ENCODE measurements around the gene STK38L. TPM values are rescaled to one million over a fixed set of nuclear protein-coding genes. Genes with fewer than 3 reads are reported as not detected.

Gene STK38L
- total RNA-seq (10 to 100 TPM; 13.5 to 19.6 (median 18.3) TPM), total RNA-seq (18.8 to 59.7 (median 33.5) reads per million in 29 experiments)
- total RNA-seq (2013), result 15.5 TPM

GRCh38 chr12:27243804-27244688 lies at the start of gene STK38L:
Gene STK38L, plus strand, starts transcription at chr12:27244286. Its CDS starts 53,435 bp downstream, at chr12:27297721.
- POLR2A ChIA-PET, result no interaction called here

GRCh38 chr12:27194644-27195043 lies 49.4 kb upstream of the STK38L start:
- H3K4me3 Mint-ChIP-seq, result no peak overlapping the region
- no peaks in the 10 kb centered on the region for H3K36me3 Mint-ChIP-seq
- ATAC-seq (replicated peaks in 1 of 4) (no peak), DNase-seq (no peak)
- ChIA-PET POLR2A (no interaction called here), CTCF (no interaction called here)
- WGBS (ENCODE audit: insufficient coverage), result 90% methylated on average over 2 of the region's 2 CpGs
- H3K27me3 Mint-ChIP-seq, result peaks cover 0 to 1% of the 10 kb centered on the region in 2 donors
- H3K36me3 ChIP-seq (ENCODE audit: control insufficient read depth in 2 of 2, extremely low read depth in 1 of 2, insufficient read depth in 1 of 2, low read length in 1 of 2), result no peaks in the 10 kb centered on the region
- no peaks in the 10 kb centered on the region for H3K4me1 ChIP-seq (ENCODE audit: control insufficient read depth in 1 of 2, extremely low read depth in 1 of 2, insufficient read depth in 2 of 2, low read length in 2 of 2)
- H3K27ac Mint-ChIP-seq, result no peak overlapping the region
- H3K4me1 Mint-ChIP-seq, result no peaks in the 10 kb centered on the region
- no peak overlapping the region for H3K4me3 ChIP-seq (ENCODE audit: control insufficient read depth in 1 of 2, extremely low read depth in 1 of 2, low read length in 1 of 2)
- no peak overlapping the region for H3K27ac ChIP-seq (ENCODE audit: low read length)
- no peaks in the 10 kb centered on the region for H3K9me3 ChIP-seq
- no peaks in the 10 kb centered on the region for H3K27me3 ChIP-seq (replicated peaks in 1 of 2; ENCODE audit: control insufficient read depth in 2 of 2, extremely low read depth in 1 of 2, insufficient read depth in 2 of 2, low read length in 1 of 2)
- H3K9me3 Mint-ChIP-seq, result no peaks in the 10 kb centered on the region

More at GRCh38 chr12:27243804-27244688, at the start of gene STK38L:
- Histone ChIP-seq H3K27me3 (replicated peaks in 1 of 2; ENCODE audit: control insufficient read depth in 2 of 2, extremely low read depth in 1 of 2, insufficient read depth in 2 of 2, low read length in 1 of 2) (no peaks in the 10 kb centered on the region), H3K36me3 (ENCODE audit: control insufficient read depth in 2 of 2, extremely low read depth in 1 of 2, insufficient read depth in 1 of 2, low read length in 1 of 2) (no peaks in the 10 kb centered on the region), H3K4me1 (ENCODE audit: control insufficient read depth in 1 of 2, extremely low read depth in 1 of 2, insufficient read depth in 2 of 2, low read length in 2 of 2) (peaks cover 8 to 12% of the 10 kb centered on the region in 2 experiments), H3K4me3 (ENCODE audit: control insufficient read depth in 1 of 2, extremely low read depth in 1 of 2, low read length in 1 of 2) (peak within 1 kb of the TSS; percentile 87 to 97), H3K9me3 (no peaks in the 10 kb centered on the region), H3K27ac (ENCODE audit: low read length) (peak within 1 kb of the TSS; percentile 90)
- Mint-ChIP-seq H3K4me3 (peak within 1 kb of the TSS; percentile 96 to 99 (median 98)), H3K9me3 (no peaks in the 10 kb centered on the region), H3K27me3 (no peaks in the 10 kb centered on the region), H3K36me3 (peaks cover 4% of the 10 kb centered on the region), H3K27ac (peak within 1 kb of the TSS; percentile 92 to 94), H3K4me1 (peaks cover 45 to 56% (median 50%) of the 10 kb centered on the region in 3 donors)
- CTCF ChIA-PET, result interaction anchor here (0.6 to 1.8 kb wide), 3 partner anchors 63 to 456 kb away, joined by 4 to 11 read pairs (median 5); no protein-coding TSS in a partner anchor
- WGBS (ENCODE audit: insufficient coverage), result 3% methylated on average over 60 of the region's 69 CpGs
- ATAC-seq (replicated peaks in 1 of 4) (peak; percentile 94 to 98 (median 96)), DNase-seq (peak; percentile 92 to 99 (median 95))

GRCh38 chr12:27198036-27198435 lies 46.0 kb upstream of the STK38L start:
- H3K4me1 ChIP-seq (ENCODE audit: control insufficient read depth in 1 of 2, extremely low read depth in 1 of 2, insufficient read depth in 2 of 2, low read length in 2 of 2), result no peaks in the 10 kb centered on the region
- 93% methylated on average over 3 of the region's 3 CpGs for WGBS (ENCODE audit: insufficient coverage)
- H3K9me3 Mint-ChIP-seq, result no peaks in the 10 kb centered on the region
- H3K27me3 ChIP-seq (replicated peaks in 1 of 2; ENCODE audit: control insufficient read depth in 2 of 2, extremely low read depth in 1 of 2, insufficient read depth in 2 of 2, low read length in 1 of 2), result no peaks in the 10 kb centered on the region
- POLR2A ChIA-PET, result no interaction called here
- DNase-seq (no peak), ATAC-seq (replicated peaks in 1 of 4) (no peak)
- H3K4me1 Mint-ChIP-seq, result no peaks in the 10 kb centered on the region
- H3K4me3 ChIP-seq (ENCODE audit: control insufficient read depth in 1 of 2, extremely low read depth in 1 of 2, low read length in 1 of 2), result no peak overlapping the region
- no peaks in the 10 kb centered on the region for H3K9me3 ChIP-seq
- no peaks in the 10 kb centered on the region for H3K27me3 Mint-ChIP-seq
- no peak overlapping the region for H3K27ac ChIP-seq (ENCODE audit: low read length)
- no peak overlapping the region for H3K27ac Mint-ChIP-seq
- CTCF ChIA-PET, result no interaction called here
- H3K36me3 ChIP-seq (ENCODE audit: control insufficient read depth in 2 of 2, extremely low read depth in 1 of 2, insufficient read depth in 1 of 2, low read length in 1 of 2), result no peaks in the 10 kb centered on the region
- no peak overlapping the region for H3K4me3 Mint-ChIP-seq
- no peaks in the 10 kb centered on the region for H3K36me3 Mint-ChIP-seq

- POLR2A ChIA-PET, result no interaction called here
- H3K27ac ChIP-seq (ENCODE audit: low read length), result no peak overlapping the region
- DNase-seq (no peak), ATAC-seq (replicated peaks in 1 of 4) (no peak)
- no peaks in the 10 kb centered on the region for H3K36me3 Mint-ChIP-seq
- 50% methylated on average over 1 of the region's 2 CpGs for WGBS (ENCODE audit: insufficient coverage)
- H3K9me3 ChIP-seq, result no peaks in the 10 kb centered on the region
- no peaks in the 10 kb centered on the region for H3K27me3 ChIP-seq (replicated peaks in 1 of 2; ENCODE audit: control insufficient read depth in 2 of 2, extremely low read depth in 1 of 2, insufficient read depth in 2 of 2, low read length in 1 of 2)
- no peaks in the 10 kb centered on the region for H3K4me1 Mint-ChIP-seq
- no peaks in the 10 kb centered on the region for H3K36me3 ChIP-seq (ENCODE audit: control insufficient read depth in 2 of 2, extremely low read depth in 1 of 2, insufficient read depth in 1 of 2, low read length in 1 of 2)
- H3K4me1 ChIP-seq (ENCODE audit: control insufficient read depth in 1 of 2, extremely low read depth in 1 of 2, insufficient read depth in 2 of 2, low read length in 2 of 2), result no peaks in the 10 kb centered on the region
- CTCF ChIA-PET, result interaction anchor here in 1 of 2 donors (0.5 kb wide), 1 partner anchor 42 kb away, joined by 3 read pairs; no protein-coding TSS in a partner anchor
- no peaks in the 10 kb centered on the region for H3K27me3 Mint-ChIP-seq
- H3K4me3 Mint-ChIP-seq, result no peak overlapping the region
- H3K4me3 ChIP-seq (ENCODE audit: control insufficient read depth in 1 of 2, extremely low read depth in 1 of 2, low read length in 1 of 2), result no peak overlapping the region
- H3K9me3 Mint-ChIP-seq, result no peaks in the 10 kb centered on the region
- no peak overlapping the region for H3K27ac Mint-ChIP-seq
These were observed 44.3 kb upstream of the STK38L start for GRCh38 chr12:27199638-27200300.

- Histone ChIP-seq H3K36me3 (ENCODE audit: control insufficient read depth in 2 of 2, extremely low read depth in 1 of 2, insufficient read depth in 1 of 2, low read length in 1 of 2) (no peaks in the 10 kb centered on the region), H3K27me3 (replicated peaks in 1 of 2; ENCODE audit: control insufficient read depth in 2 of 2, extremely low read depth in 1 of 2, insufficient read depth in 2 of 2, low read length in 1 of 2) (no peaks in the 10 kb centered on the region), H3K4me1 (ENCODE audit: control insufficient read depth in 1 of 2, extremely low read depth in 1 of 2, insufficient read depth in 2 of 2, low read length in 2 of 2) (no peaks in the 10 kb centered on the region), H3K9me3 (no peaks in the 10 kb centered on the region), H3K4me3 (ENCODE audit: control insufficient read depth in 1 of 2, extremely low read depth in 1 of 2, low read length in 1 of 2) (no peak overlapping the region), H3K27ac (ENCODE audit: low read length) (no peak overlapping the region)
- H3K4me3 Mint-ChIP-seq, result no peak overlapping the region
- DNase-seq (no peak), ATAC-seq (replicated peaks in 1 of 4) (no peak)
- H3K27me3 Mint-ChIP-seq, result no peaks in the 10 kb centered on the region
- no peaks in the 10 kb centered on the region for H3K4me1 Mint-ChIP-seq
- no CpG with 5 or more reads among the region's 1 CpG for WGBS (ENCODE audit: insufficient coverage)
- ChIA-PET CTCF (no interaction called here), POLR2A (no interaction called here)
- H3K9me3 Mint-ChIP-seq, result no peaks in the 10 kb centered on the region
- H3K36me3 Mint-ChIP-seq, result no peaks in the 10 kb centered on the region
- no peak overlapping the region for H3K27ac Mint-ChIP-seq
These were observed 42.9 kb upstream of the STK38L start for GRCh38 chr12:27201169-27201568.

- H3K36me3 Mint-ChIP-seq, result no peaks in the 10 kb centered on the region
- no peak overlapping the region for H3K27ac ChIP-seq (ENCODE audit: low read length)
- ChIA-PET CTCF (no interaction called here), POLR2A (interaction anchor here in 1 of 2 donors (0.6 kb wide), 1 partner anchor 33 kb away, joined by 5 read pairs; no protein-coding TSS in a partner anchor)
- H3K4me3 Mint-ChIP-seq, result no peak overlapping the region
- no peaks in the 10 kb centered on the region for H3K9me3 ChIP-seq
- peaks cover 0 to 12% (median 4%) of the 10 kb centered on the region in 3 donors for H3K9me3 Mint-ChIP-seq
- H3K27me3 ChIP-seq (replicated peaks in 1 of 2; ENCODE audit: control insufficient read depth in 2 of 2, extremely low read depth in 1 of 2, insufficient read depth in 2 of 2, low read length in 1 of 2), result no peaks in the 10 kb centered on the region
- no peaks in the 10 kb centered on the region for H3K36me3 ChIP-seq (ENCODE audit: control insufficient read depth in 2 of 2, extremely low read depth in 1 of 2, insufficient read depth in 1 of 2, low read length in 1 of 2)
- H3K4me3 ChIP-seq (ENCODE audit: control insufficient read depth in 1 of 2, extremely low read depth in 1 of 2, low read length in 1 of 2), result no peak overlapping the region
- no peaks in the 10 kb centered on the region for H3K4me1 Mint-ChIP-seq
- ATAC-seq (replicated peaks in 1 of 4) (no peak), DNase-seq (no peak)
- H3K27me3 Mint-ChIP-seq, result no peaks in the 10 kb centered on the region
- no CpG with 5 or more reads among the region's 1 CpG for WGBS (ENCODE audit: insufficient coverage)
- H3K4me1 ChIP-seq (ENCODE audit: control insufficient read depth in 1 of 2, extremely low read depth in 1 of 2, insufficient read depth in 2 of 2, low read length in 2 of 2), result no peaks in the 10 kb centered on the region
- no peak overlapping the region for H3K27ac Mint-ChIP-seq
These were observed 37.1 kb upstream of the STK38L start for GRCh38 chr12:27206801-27207502.

Data from T-cell (primary cell).